ENCODE data around the gene RBMY1D.
"Not testable (repeated sequence)": the region's sequence is repeated elsewhere in the genome, so short reads cannot be mapped to it uniquely, and the experiment has no call there.

GRCh38 chrY:21917932-21918331, 23.6 kb upstream of the RBMY1D start, which contains the start of gene RBMY1E:
- TF ChIP-seq YY1 (IDR thresholded peaks at IDR 0.05; ENCODE audit: low read depth); USF2 (IDR thresholded peaks at IDR 0.05; ENCODE audit: borderline replicate concordance, low read depth, low read length); EZH2phosphoT487 (IDR thresholded peaks at IDR 0.05; ENCODE audit: borderline replicate concordance, low read depth); CHD2 (IDR thresholded peaks at IDR 0.05; ENCODE audit: low read length, partially characterized antibody); IRF3 (IDR thresholded peaks at IDR 0.05; ENCODE audit: low read depth, low read length); POLR2AphosphoS5 (IDR thresholded peaks at IDR 0.05; ENCODE audit: low read depth, low read length); PBX3 (IDR thresholded peaks at IDR 0.05); FOSL2 (IDR thresholded peaks at IDR 0.05; ENCODE audit: borderline replicate concordance, low read depth); SIN3A (IDR thresholded peaks at IDR 0.05; ENCODE audit: borderline replicate concordance, low read depth, low read length): not testable (repeated sequence)
- TF ChIP-seq, protein P1, sequence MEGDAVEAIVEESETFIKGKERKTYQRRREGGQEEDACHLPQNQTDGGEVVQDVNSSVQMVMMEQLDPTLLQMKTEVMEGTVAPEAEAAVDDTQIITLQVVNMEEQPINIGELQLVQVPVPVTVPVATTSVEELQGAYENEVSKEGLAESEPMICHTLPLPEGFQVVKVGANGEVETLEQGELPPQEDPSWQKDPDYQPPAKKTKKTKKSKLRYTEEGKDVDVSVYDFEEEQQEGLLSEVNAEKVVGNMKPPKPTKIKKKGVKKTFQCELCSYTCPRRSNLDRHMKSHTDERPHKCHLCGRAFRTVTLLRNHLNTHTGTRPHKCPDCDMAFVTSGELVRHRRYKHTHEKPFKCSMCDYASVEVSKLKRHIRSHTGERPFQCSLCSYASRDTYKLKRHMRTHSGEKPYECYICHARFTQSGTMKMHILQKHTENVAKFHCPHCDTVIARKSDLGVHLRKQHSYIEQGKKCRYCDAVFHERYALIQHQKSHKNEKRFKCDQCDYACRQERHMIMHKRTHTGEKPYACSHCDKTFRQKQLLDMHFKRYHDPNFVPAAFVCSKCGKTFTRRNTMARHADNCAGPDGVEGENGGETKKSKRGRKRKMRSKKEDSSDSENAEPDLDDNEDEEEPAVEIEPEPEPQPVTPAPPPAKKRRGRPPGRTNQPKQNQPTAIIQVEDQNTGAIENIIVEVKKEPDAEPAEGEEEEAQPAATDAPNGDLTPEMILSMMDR (IDR thresholded peaks at IDR 0.05) = not testable (repeated sequence)
- TF ChIP-seq, protein P2, sequence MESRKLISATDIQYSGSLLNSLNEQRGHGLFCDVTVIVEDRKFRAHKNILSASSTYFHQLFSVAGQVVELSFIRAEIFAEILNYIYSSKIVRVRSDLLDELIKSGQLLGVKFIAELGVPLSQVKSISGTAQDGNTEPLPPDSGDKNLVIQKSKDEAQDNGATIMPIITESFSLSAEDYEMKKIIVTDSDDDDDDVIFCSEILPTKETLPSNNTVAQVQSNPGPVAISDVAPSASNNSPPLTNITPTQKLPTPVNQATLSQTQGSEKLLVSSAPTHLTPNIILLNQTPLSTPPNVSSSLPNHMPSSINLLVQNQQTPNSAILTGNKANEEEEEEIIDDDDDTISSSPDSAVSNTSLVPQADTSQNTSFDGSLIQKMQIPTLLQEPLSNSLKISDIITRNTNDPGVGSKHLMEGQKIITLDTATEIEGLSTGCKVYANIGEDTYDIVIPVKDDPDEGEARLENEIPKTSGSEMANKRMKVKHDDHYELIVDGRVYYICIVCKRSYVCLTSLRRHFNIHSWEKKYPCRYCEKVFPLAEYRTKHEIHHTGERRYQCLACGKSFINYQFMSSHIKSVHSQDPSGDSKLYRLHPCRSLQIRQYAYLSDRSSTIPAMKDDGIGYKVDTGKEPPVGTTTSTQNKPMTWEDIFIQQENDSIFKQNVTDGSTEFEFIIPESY (IDR thresholded peaks at IDR 0.05; ENCODE audit: borderline replicate concordance, low read depth) = not testable (repeated sequence)

Data from SK-N-SH (cell line).